Kidney (tissue), 14 donors: ENCODE data around the gene GARRE1. TPM values are rescaled to one million over a fixed set of nuclear protein-coding genes. Genes with fewer than 3 reads are reported as not detected.

Experiments
- DNase-seq, 5 donors: peaks; one replicate each; pipeline ENCODE4 v3.0.0-alpha.2; 2013 to 2020
- FAIRE-seq: peaks from 2 replicates; lab custom pipeline; 2012; peaks lifted over from hg19 to GRCh38; lab: Jason Lieb, UNC
- H3K27ac ChIP-seq, 2 donors: one replicate each; pipeline ENCODE4 v1.7.0; 2013; ENCODE audit warnings: low read depth in 2 of 2, low read length in 2 of 2, inconsistent platforms in 1 of 2
- H3K27me3 ChIP-seq: one replicate; pipeline ENCODE4 v1.7.1; 2013; ENCODE audit warnings: low read length, inconsistent platforms; ENCODE audit not compliant: control insufficient read depth, insufficient read depth
- H3K36me3 ChIP-seq, 3 donors: one replicate each; pipeline versions ENCODE4 v1.7.0 to v1.7.1; 2013; ENCODE audit warnings: low read length in 3 of 3, control low read depth in 1 of 3, inconsistent platforms in 1 of 3; ENCODE audit not compliant: insufficient read depth in 3 of 3, control insufficient read depth in 2 of 3
- H3K4me1 ChIP-seq, 3 donors: one replicate each; pipeline versions ENCODE4 v1.7.0 to v1.7.1; 2013; ENCODE audit warnings: low read length in 3 of 3, inconsistent platforms in 1 of 3, low read depth in 1 of 3; ENCODE audit not compliant: control insufficient read depth in 2 of 3, insufficient read depth in 2 of 3
- H3K4me3 ChIP-seq, 3 donors: one replicate each; pipeline versions ENCODE4 v1.7.0 to v1.8.1; 2013; ENCODE audit warnings: low read length in 3 of 3, control low read depth in 1 of 3, inconsistent platforms in 1 of 3
- H3K9ac ChIP-seq, 3 donors: one replicate each; pipeline versions ENCODE4 v1.7.0 to v1.7.1; 2013; ENCODE audit warnings: low read length in 3 of 3, control low read depth in 1 of 3, inconsistent platforms in 1 of 3
- H3K9me3 ChIP-seq, 3 donors: one replicate each; pipeline versions ENCODE4 v1.7.0 to v1.7.1; 2013; ENCODE audit warnings: low read length in 3 of 3, control low read depth in 1 of 3, inconsistent platforms in 1 of 3; ENCODE audit not compliant: control insufficient read depth in 2 of 3, insufficient read depth in 1 of 3
- intact Hi-C: fragments of 100-400 bp; cut with DNase I; formaldehyde crosslinking; loops from one replicate; pipeline ENCODE4 v1.11.1; 2022
- polyA plus RNA-seq: library from polyadenylated mRNA; stranded (reverse); fragments of 350-450 nt; fragmentation: Illumina TruSeq; extraction: RNeasy Lipid Tissue Mini Kit (QIAGEN cat#74804); gene quantifications from one replicate; pipeline ENCODE4 v1.2.3, GENCODE V29; 2014; ENCODE audit warnings: low read depth, low replicate concordance; ENCODE audit not compliant: insufficient read depth
- total RNA-seq: library from RNA; stranded (reverse); fragmentation: NEBNext Ultra II Directional; extraction: Animal tissue kit (Norgen Biotek cat#: 25700); gene quantifications from one replicate; pipeline ENCODE4 v1.2.1, GENCODE V29; 2021
- TF ChIP-seq, protein P1 (sequence below): IDR thresholded peaks from 3 replicates; pipeline ENCODE4 v1.5.1; 2012; ENCODE audit warnings: mild to moderate bottlenecking, moderate library complexity, borderline replicate concordance; ENCODE audit not compliant: insufficient read depth; ENCODE audit errors: extremely low read depth
- donor health status: control.
- donor health status: control.
- donor health status: control.
- donor health status: control.
- donor health status: control.
- donor health status: DM: yes; HTN: yes; CAD: no.
- donor health status: Normal renal cell carcinoma (clear cell type).

Gene GARRE1
- total and polyA plus RNA-seq, 2 donors from 2014 or later: 5.5 to 37.7 TPM

DNA sequence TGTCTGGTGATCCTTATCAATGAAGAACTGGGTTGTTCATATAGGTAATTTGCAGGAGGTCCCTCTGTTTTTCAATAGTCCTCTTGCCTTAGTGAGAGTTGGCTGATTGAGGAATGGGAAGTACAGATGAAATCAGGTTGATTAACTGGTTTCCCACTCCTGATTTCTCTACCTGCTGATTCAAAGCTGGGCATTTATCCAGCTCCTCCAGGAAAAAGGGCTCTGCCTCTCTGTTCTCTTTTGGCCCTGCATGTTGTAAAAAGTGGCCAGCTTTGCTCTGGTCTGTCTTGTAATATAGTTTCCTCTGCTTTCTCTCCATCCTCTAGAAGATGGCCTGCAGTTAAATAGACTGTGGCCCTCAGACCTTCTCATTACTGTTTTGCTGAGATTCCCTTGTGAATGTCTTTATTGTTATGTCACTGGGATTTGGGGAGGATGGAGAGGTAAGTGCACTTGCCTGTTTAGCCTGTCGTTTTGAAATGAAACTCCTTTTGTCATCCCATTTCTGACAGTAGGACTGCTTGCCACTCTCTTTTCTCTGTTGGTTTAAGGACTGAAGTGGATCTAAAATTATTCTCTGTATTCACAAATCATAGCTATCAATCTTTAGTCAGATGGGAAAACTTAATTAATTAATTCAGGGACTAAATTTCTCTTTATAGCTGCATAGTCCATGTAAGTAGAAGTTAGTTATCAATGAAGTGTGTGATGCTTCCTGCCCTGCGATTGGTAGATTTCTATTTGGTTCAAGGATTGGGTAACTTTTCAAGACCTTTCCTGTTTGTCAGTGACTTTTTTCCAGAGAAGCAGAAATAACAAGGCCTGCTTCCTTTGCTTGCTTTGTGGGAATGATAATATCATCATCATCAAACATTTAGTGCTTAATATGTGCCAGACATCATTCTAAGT is 28.5 kb downstream of the GARRE1 start:
- Histone ChIP-seq H3K9me3 (no peaks in the 10 kb centered on the region), H3K4me3 (no peak overlapping the region), H3K9ac (no peak overlapping the region), H3K4me1 (peaks cover 0 to 2% (median 0%) of the 10 kb centered on the region in 3 donors), H3K27ac (no peak overlapping the region), H3K27me3 (no peaks in the 10 kb centered on the region), H3K36me3 (no peaks in the 10 kb centered on the region)
- intact Hi-C loops: no loop called here
- TF ChIP-seq, protein P1, sequence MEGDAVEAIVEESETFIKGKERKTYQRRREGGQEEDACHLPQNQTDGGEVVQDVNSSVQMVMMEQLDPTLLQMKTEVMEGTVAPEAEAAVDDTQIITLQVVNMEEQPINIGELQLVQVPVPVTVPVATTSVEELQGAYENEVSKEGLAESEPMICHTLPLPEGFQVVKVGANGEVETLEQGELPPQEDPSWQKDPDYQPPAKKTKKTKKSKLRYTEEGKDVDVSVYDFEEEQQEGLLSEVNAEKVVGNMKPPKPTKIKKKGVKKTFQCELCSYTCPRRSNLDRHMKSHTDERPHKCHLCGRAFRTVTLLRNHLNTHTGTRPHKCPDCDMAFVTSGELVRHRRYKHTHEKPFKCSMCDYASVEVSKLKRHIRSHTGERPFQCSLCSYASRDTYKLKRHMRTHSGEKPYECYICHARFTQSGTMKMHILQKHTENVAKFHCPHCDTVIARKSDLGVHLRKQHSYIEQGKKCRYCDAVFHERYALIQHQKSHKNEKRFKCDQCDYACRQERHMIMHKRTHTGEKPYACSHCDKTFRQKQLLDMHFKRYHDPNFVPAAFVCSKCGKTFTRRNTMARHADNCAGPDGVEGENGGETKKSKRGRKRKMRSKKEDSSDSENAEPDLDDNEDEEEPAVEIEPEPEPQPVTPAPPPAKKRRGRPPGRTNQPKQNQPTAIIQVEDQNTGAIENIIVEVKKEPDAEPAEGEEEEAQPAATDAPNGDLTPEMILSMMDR: no peak
- FAIRE-seq (no peak), DNase-seq (no peak)

DNA sequence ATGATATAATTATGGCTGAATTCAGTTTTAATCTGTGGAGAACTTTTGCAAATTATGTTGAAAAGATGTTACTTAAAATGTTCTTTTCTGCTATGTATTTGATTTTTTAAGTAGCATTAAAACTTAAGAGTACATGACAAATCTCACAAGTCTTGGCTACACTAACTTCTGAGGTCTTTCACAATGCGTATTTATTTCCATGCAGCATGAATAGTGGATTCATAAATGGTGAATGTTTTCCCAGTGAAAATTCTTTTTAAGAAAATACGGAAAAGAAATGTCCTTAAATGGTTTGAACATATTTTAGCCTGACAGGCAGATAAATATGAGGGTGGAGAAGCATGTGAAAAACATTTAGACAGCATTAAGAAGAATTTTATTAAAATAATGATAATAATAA is 30.2 kb downstream of the GARRE1 start:
- TF ChIP-seq, protein P1: no peak
- H3K9me3 ChIP-seq: no peaks in the 10 kb centered on the region
- H3K4me3 ChIP-seq: no peak overlapping the region
- DNase-seq (no peak), FAIRE-seq (no peak)
- H3K27ac ChIP-seq: no peak overlapping the region
- peaks cover 0 to 2% (median 0%) of the 10 kb centered on the region in 3 donors for H3K36me3 ChIP-seq
- no peak overlapping the region for H3K9ac ChIP-seq
- intact Hi-C loops: no loop called here
- H3K27me3 ChIP-seq: no peaks in the 10 kb centered on the region
- H3K4me1 ChIP-seq: peaks cover 0 to 2% (median 0%) of the 10 kb centered on the region in 3 donors

DNA sequence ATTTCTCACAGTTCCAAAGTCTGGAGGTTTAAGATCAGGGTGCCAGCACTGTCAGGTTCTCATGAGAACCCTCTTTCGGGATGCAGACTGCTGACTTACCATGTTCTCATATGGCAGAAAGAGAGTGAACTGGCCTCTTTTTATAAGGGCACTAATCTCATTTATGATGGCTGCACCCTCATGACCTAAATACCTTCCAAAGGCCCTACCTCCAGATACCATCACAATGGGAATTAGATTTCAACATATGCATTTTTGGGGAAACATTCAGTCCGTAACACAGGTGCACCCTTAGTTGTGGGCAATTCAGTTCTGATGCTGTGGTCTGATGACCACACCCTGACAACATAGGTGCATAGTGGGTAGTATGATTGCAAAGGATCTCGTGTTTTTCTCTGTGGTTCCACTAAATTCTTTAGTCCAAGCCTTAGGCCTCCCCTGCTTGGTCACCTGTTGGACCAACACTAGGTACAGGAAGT is 33.3 kb downstream of the GARRE1 start:
- FAIRE-seq (no peak), DNase-seq (no peak)
- no peak overlapping the region for H3K4me3 ChIP-seq
- TF ChIP-seq, protein P1: no peak
- H3K36me3 ChIP-seq: peaks cover 0 to 2% (median 0%) of the 10 kb centered on the region in 3 donors
- H3K4me1 ChIP-seq: peaks cover 0 to 2% (median 0%) of the 10 kb centered on the region in 3 donors
- H3K9me3 ChIP-seq: no peaks in the 10 kb centered on the region
- H3K9ac ChIP-seq: no peak overlapping the region
- no peaks in the 10 kb centered on the region for H3K27me3 ChIP-seq
- H3K27ac ChIP-seq: no peak overlapping the region
- intact Hi-C loops: no loop called here
